Purkinje cell (primary cell): ENCODE results near the gene ALDH1A1. TPM values are rescaled to one million over a fixed set of nuclear protein-coding genes. Genes with fewer than 3 reads are reported as not detected.

Experiments
- polyA plus RNA-seq: library from polyadenylated mRNA; unstranded; fragments of >200 nt; fragmentation: Nextera tagmentation; gene quantifications from 2 replicates; pipeline ENCODE4 v1.2.1, GENCODE V29; 2014

The ALDH1A1 gene
- polyA plus RNA-seq, result 198 and 228 TPM in 2 replicates

DNA sequence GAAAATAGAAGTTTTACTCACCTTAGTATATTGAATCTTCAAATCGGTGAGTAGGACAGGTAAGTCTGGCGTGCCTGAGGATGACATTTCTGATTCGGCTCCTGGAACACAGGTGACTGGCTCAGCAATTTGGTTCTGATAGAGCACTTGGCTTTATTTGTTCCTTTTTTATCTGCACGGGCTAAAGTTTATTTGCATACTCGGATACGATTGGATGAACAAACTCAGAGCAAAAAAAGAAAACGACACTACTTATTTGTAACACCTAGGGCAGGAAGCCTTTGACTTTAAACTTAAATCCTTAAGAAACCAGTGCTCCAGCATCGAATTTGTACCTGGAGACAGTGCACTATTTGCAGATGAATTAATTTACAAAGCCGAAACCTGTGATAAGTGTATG is at the start of gene ALDH1A1:
Gene ALDH1A1, minus strand, starts transcription at position 140 of the 400 bp plus-strand sequence. Its CDS starts 53 bp downstream, at position 87.

Other genes starting within 250 kb of the ALDH1A1 start
- gene ANXA1, start 198.8 kb upstream of the ALDH1A1 start, polyA plus RNA-seq, result 5.1 and 18.8 TPM in 2 replicates